ENCODE measurements around the gene SEC31B. TPM values are rescaled to one million over a fixed set of nuclear protein-coding genes. Genes with fewer than 3 reads are reported as not detected.
A peak's percentile ranks its signal among the peaks of the same experiment; 100 is the strongest.

SEC31B gene
- total RNA-seq, 1 donor from 2014 or later: 9.2 TPM

DNA sequence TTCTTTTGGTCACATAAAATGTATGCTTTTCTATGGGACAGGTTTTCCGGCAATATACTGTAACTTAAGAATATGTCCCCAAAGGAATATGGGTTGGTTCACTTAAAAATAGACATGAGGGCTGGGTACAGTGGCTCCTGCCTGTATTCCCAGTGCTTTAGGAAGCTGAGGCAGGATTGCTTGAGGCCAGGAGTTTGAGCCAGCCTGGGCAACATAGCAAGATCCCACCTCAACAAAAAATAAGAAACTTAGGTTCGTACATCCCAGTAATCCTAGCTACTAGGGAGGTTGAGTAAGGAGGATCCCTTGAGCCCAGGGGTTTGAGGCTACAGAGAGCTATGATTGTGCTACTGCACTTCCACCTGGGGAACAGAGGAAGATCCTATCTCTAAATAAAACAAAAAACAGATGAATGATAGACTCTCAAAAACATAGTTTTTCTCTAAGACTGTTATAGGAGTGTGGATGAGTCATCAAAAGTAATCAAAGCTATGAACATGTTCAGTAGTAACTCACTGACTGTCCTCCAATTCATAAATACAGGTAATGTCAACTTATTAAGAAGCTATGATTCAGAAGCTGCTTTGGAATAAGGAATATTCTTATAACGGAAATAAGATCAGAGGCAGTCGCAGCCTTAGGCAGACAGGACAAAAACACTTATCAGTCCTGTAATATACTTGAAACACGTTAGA, 2.6 kb upstream of the SEC31B start:
- intact Hi-C loops (cut with DNase I): loop anchor here (10.0 kb wide), 1 partner anchor 677 kb away; no protein-coding TSS in a partner anchor
- Histone ChIP-seq H3K9me3 (no peaks in the 10 kb centered on the region), H3K27ac (no peak overlapping the region), H3K36me3 (peaks cover 26 to 40% of the 10 kb centered on the region in 2 donors), H3K4me1 (no peaks in the 10 kb centered on the region), H3K27me3 (no peaks in the 10 kb centered on the region), H3K4me3 (no peak overlapping the region)
- DNase-seq (ENCODE audit: low spot score in 2 of 2): no peak
- TF ChIP-seq, protein P1, sequence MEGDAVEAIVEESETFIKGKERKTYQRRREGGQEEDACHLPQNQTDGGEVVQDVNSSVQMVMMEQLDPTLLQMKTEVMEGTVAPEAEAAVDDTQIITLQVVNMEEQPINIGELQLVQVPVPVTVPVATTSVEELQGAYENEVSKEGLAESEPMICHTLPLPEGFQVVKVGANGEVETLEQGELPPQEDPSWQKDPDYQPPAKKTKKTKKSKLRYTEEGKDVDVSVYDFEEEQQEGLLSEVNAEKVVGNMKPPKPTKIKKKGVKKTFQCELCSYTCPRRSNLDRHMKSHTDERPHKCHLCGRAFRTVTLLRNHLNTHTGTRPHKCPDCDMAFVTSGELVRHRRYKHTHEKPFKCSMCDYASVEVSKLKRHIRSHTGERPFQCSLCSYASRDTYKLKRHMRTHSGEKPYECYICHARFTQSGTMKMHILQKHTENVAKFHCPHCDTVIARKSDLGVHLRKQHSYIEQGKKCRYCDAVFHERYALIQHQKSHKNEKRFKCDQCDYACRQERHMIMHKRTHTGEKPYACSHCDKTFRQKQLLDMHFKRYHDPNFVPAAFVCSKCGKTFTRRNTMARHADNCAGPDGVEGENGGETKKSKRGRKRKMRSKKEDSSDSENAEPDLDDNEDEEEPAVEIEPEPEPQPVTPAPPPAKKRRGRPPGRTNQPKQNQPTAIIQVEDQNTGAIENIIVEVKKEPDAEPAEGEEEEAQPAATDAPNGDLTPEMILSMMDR (IDR thresholded peaks at IDR 0.05): no peak

DNA sequence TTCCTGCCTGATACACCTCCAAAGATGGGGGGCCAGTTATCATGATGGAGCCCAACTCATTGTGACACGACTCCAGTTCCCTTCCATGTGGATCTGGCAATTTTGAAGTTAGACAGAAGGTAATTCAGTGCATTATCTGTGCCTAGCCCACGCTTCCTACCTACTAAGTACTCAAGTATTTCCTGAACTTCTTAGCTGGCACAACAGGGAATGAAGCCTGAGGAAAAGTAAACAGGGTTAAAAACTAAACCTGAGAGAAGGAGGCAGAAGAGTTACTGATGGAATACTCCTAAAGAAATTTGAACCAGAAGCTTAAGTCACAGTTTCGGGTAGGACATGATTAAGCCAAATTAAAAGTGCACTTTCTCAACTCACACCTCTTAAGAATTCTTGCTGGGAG, 1.1 kb upstream of the SEC31B start:
- Histone ChIP-seq H3K4me1 (no peaks in the 10 kb centered on the region), H3K9me3 (no peaks in the 10 kb centered on the region), H3K4me3 (no peak overlapping the region), H3K27me3 (no peaks in the 10 kb centered on the region), H3K27ac (no peak overlapping the region), H3K36me3 (peaks cover 16 to 29% of the 10 kb centered on the region in 2 donors)
- TF ChIP-seq, protein P1 (IDR thresholded peaks at IDR 0.05): no peak
- DNase-seq (ENCODE audit: low spot score in 2 of 2): no peak
- intact Hi-C loops (cut with DNase I): loop anchor here (10.0 kb wide), 1 partner anchor 676 kb away; no protein-coding TSS in a partner anchor

DNA sequence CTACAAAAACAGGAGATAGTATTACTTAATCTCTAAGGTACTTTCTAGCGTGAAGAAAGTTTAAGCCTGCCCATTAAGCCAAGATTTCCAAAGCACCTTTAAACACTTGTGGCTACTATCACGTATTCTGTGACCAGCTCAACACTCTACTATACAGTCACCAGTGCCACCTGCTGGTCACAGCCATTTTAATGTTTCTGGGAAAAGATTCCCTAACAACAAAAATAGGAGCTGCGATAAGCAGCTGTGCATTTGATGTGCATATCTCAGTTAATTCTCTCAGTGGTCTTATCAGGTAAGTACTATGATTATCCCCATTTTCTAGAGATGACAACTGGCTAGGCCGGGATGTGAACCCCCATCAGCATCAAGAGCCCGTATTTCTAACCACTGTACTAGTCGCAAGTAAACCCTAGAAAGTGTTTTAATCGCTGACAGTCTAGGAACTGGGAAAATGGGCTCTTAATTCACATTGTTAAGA, 860 bp downstream of the SEC31B start:
- Histone ChIP-seq H3K27ac (peak overlapping the region in 1 of 2 donors; percentile 13), H3K4me3 (peak overlapping the region; percentile 48 to 73), H3K9me3 (no peaks in the 10 kb centered on the region), H3K27me3 (no peaks in the 10 kb centered on the region), H3K4me1 (no peaks in the 10 kb centered on the region), H3K36me3 (peaks cover 6 to 9% of the 10 kb centered on the region in 2 donors)
- intact Hi-C loops (cut with DNase I): loop anchor here (2.0 to 5.0 kb wide), 3 partner anchors 36 to 180 kb away; no protein-coding TSS in a partner anchor
- TF ChIP-seq, protein P1 (IDR thresholded peaks at IDR 0.05): peak; percentile 36 to 73 (median 59)
- DNase-seq (ENCODE audit: low spot score in 2 of 2): peak in 1 of 2 donors; percentile 81

DNA sequence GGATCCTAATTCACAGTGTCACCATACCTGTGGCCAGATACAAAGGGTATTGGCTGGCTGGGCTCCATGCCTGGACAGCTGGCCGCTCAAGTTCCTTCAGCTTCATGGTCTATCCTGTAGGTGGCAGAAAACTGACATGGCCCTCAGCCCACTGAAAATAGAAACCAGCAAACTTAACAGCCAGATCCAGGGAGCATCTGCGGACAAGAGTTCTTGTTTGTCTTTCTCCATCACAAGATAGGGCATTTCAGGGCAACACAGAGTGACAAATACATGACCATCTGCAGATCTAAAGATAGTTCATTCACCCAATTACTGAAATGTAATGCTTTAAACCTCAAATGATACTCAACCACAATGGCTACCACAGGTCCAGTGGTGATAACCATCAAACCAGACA, 2.8 kb downstream of the SEC31B start:
- Histone ChIP-seq H3K27ac (no peak overlapping the region), H3K9me3 (no peaks in the 10 kb centered on the region), H3K4me1 (no peaks in the 10 kb centered on the region), H3K27me3 (no peaks in the 10 kb centered on the region), H3K4me3 (no peak overlapping the region), H3K36me3 (peaks cover 0 to 9% of the 10 kb centered on the region in 2 donors)
- DNase-seq (ENCODE audit: low spot score in 2 of 2): no peak
- TF ChIP-seq, protein P1 (IDR thresholded peaks at IDR 0.05): no peak
- intact Hi-C loops (cut with DNase I): loop anchor here (5.0 kb wide), 1 partner anchor 85 kb away; no protein-coding TSS in a partner anchor

DNA sequence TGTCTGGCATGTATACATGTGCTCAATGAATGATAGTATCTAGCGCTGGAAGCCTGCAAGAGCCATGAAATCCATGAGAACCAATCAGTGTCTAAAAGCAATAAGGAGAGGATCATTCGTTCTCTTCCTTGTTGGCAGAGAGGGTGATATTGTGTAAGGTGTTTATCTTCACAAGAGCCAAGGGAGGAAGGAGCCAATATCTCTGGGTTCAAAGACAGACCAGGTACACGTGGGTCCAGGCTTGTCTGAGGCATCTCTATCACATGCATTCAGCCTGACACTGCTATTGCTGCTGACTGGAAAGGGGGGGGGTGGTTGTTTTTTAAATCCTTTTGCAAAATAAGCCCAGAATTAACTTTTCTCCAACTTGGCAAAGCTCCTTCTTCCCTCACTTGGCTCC, 4.0 kb downstream of the SEC31B start:
- H3K4me3 ChIP-seq: no peak overlapping the region
- DNase-seq (ENCODE audit: low spot score in 2 of 2): no peak
- H3K9me3 ChIP-seq: no peaks in the 10 kb centered on the region
- intact Hi-C loops (cut with DNase I): loop anchor here (5.0 kb wide), 1 partner anchor 83 kb away; no protein-coding TSS in a partner anchor
- H3K27me3 ChIP-seq: no peaks in the 10 kb centered on the region
- no peak overlapping the region for H3K27ac ChIP-seq
- H3K4me1 ChIP-seq: no peaks in the 10 kb centered on the region
- peaks cover 0 to 9% of the 10 kb centered on the region in 2 donors for H3K36me3 ChIP-seq
- TF ChIP-seq, protein P1 (IDR thresholded peaks at IDR 0.05): no peak
